Measurements from ENCODE around the gene SLC43A3. TPM values are rescaled to one million over a fixed set of nuclear protein-coding genes. Genes with fewer than 3 reads are reported as not detected.
A peak's percentile ranks its signal among the peaks of the same experiment; 100 is the strongest.

The SLC43A3 gene
- total and polyA plus RNA-seq, 9 of the 15 experiments (the other 6 are each of a cell fraction or from before 2014, with no cell fraction given), result 63.7 to 281 (median 139) TPM

DNA sequence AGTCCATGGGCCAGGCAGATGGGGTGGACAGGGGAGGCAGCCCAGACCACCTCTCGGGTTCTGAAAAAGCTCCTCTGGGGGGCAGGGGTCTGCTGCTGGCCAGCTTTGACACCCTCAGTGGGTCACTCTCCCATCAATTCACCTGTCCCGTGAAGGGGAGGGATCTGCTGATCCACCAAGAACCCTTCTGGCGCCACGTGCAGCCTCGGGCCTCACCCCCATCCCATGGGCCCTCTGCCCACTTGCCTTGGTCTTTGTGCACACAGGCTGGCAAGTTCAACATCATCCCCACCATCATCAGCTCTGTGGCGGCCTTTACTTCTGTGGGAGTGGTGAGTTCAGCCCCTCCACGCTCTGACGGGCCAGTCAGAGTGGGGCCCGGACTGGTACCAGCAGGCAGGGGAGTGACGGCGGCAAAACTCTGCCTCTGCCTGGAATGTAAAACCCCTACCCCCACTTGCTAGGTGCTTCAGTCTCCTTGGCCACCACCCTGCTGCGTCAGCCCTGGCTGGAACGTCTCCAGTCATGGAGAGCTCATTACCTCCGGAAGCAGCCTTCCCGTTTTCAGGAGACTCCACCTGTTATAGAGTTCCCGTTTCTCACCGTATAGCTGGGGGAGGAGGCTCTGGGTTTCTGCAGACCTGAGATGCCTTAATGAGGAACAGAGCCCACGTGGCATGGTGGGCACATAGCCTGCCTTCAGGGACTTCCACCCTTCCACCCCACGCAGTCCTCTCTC is 58.6 kb downstream of the SLC43A3 start:
- no peaks in the 10 kb centered on the region for H3K79me2 ChIP-seq (ENCODE audit: control insufficient read depth, insufficient read depth, low read length)
- no peak overlapping the region for H3K4me3 ChIP-seq
- DNase-seq (ENCODE audit: extremely low read depth in 1 of 4, low spot score in 3 of 4) (peak in 1 of 4 experiments; percentile 25), FAIRE-seq (no peak), ATAC-seq (peak; percentile 63)
- H3K9me3 ChIP-seq (replicated peaks; ENCODE audit: control insufficient read depth, insufficient read depth, low read depth, low read length), result no peaks in the 10 kb centered on the region
- BruUV-seq (replicated peaks), result no TSS peak
- intact Hi-C loops (cut with micrococcal nuclease) (no loop called here), in situ Hi-C loops (cut with MboI) (no loop called here)
- peak overlapping the region; percentile 77 for H2AFZ ChIP-seq (ENCODE audit: low read depth, low read length)
- POLR2A ChIA-PET, result interaction anchor here (0.6 to 1.1 kb wide), 3 partner anchors 9 to 12 kb away, joined by 3 to 5 read pairs (median 4); no protein-coding TSS in a partner anchor
- no peak overlapping the region for H3K27ac ChIP-seq (ENCODE audit: extremely low read depth, low read depth, low read length)
- WGBS (ENCODE audit: insufficient coverage, low coverage, missing lambda C conversion rate), result 15% methylated on average over 19 of the region's 19 CpGs
- H3K9me1 ChIP-seq (ENCODE audit: control insufficient read depth, insufficient read depth, low read length), result no peaks in the 10 kb centered on the region
- peaks cover 12 to 18% of the 10 kb centered on the region in 2 experiments; a peak in 4 of 5 replicates for H3K4me1 ChIP-seq (replicated peaks in 1 of 2; ENCODE audit: control insufficient read depth in 2 of 2, insufficient read depth in 2 of 2, low read length in 2 of 2)
- H3K4me2 ChIP-seq (ENCODE audit: insufficient read depth, low read length), result peak overlapping the region; percentile 42
- H3K36me3 ChIP-seq (ENCODE audit: control insufficient read depth, insufficient read depth, low read length), result no peaks in the 10 kb centered on the region
- CTCF ChIA-PET (ENCODE audit: low intra/inter-chr PET ratio), result no interaction called here
- H3K27me3 ChIP-seq (ENCODE audit: control insufficient read depth in 2 of 2, insufficient read depth in 2 of 2, low read length in 2 of 2), result no peaks in the 10 kb centered on the region
- peak overlapping the region in 1 of 2 experiments; percentile 83; a peak in 2 of 4 replicates for H3K9ac ChIP-seq (ENCODE audit: insufficient read depth in 1 of 2, low read depth in 2 of 2, low read length in 2 of 2)
- H4K20me1 ChIP-seq (replicated peaks; ENCODE audit: control insufficient read depth, insufficient read depth, low read length), result no peaks in the 10 kb centered on the region
- TF ChIP-seq SPI1 (IDR thresholded peaks at IDR 0.05; ENCODE audit: borderline replicate concordance, low read depth, low read length) (peak; percentile 71; the same call in 1 of the 2 replicates), TEAD1 (CRISPR knock-in tag; IDR thresholded peaks at IDR 0.05) (0 out of 4 replicates have a peak, but pooled peaks of 1 of the 2 experiments have one; percentile 44), TFAP4 (CRISPR knock-in tag; IDR thresholded peaks at IDR 0.05; ENCODE audit: borderline replicate concordance) (0 out of 2 replicates have a peak, but pooled peaks have one; percentile 6), C11orf30 (IDR thresholded peaks at IDR 0.05; ENCODE audit: low read depth) (peak; percentile 27; the same call in 1 of the 2 replicates), MEF2D (tag; conservative IDR thresholded peaks at IDR 0.05; ENCODE audit: low read depth) (no peak), RFX1 (IDR thresholded peaks at IDR 0.05) (peak; percentile 24; the same call in 1 of the 2 replicates), NFIC (IDR thresholded peaks at IDR 0.05) (peak; percentile 25; the same call in 1 of the 2 replicates), NFE2 (IDR thresholded peaks at IDR 0.05; ENCODE audit: low read depth) (peak; percentile 46; the same call in 1 of the 2 replicates), ZEB2 (IDR thresholded peaks at IDR 0.05) (peak; percentile 40; the same call in 1 of the 2 replicates), ARID4B (CRISPR knock-in tag; IDR thresholded peaks at IDR 0.05) (no peak), GTF2A2 (tag; IDR thresholded peaks at IDR 0.05) (no peak), MYC (IDR thresholded peaks at IDR 0.05; ENCODE audit: low read depth, low read length) (peak; percentile 35; the same call in 1 of the 2 replicates), MYC (CRISPR knock-in tag; IDR thresholded peaks at IDR 0.05; ENCODE audit: borderline replicate concordance, low read depth) (no peak)

All from K562 (cell line).